Stimulated activated CD8-positive, alpha-beta memory T cell treated with anti-CD3 and anti-CD28 coated beads, Interleukin-7, amount 100 ng/mL, for 4 hours (primary cell): ENCODE results near the gene ALKBH2.
"Not testable (repeated sequence)": the region's sequence is repeated elsewhere in the genome, so short reads cannot be mapped to it uniquely, and the experiment has no call there.

ENCODE experiments used
- DNase-seq, 2 donors: peaks; one replicate each; pipeline ENCODE4 v3.0.0-alpha.2; 2020; ENCODE audit warnings: low read depth in 2 of 2

Gene ALKBH2

DNA sequence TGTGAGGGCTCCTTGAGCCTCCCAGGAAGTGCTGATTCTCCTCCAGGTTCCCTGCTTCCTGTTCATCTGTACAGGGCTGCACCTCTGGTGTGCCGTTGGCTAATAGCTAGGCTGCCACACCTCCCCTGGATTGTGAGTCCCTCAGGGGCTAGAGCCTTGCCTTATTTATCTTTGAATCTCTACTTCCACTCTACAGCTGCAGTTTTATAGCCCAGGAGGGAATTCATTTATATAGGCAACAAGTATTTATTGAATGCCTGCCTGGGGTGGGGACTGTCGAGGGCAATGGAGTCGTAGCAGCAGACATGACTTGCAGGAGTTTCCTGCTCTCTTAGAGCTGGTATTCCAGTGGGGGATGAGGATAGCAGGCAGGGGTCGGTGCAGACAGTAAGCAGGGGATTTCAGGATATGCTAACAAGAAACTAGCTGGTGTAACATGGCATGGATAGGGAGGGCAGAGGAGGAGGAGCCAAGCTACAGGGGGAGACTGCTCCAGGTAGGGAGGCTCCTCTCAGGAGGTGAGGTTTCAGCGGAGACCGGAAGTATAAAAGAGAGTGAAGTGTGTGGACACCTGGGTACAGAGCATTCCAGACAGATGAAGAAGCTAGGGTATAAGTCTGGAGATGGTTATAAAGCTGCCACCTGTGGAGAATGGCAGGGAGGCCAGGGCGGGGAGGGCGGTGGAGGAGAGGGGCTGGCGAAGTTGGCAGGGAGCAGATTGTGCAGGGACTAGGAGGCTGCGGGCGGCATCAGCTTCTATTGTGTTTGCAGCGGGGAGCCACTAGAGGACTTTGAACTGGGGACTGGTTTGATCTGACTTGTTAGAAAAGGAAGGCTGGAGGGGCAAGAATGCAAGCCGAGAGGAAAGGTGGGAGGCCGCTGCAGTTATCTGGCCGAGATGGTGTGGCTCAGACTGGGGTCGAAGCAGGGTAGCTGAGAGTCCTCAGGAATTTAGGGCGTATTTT, 23.7 kb downstream of the ALKBH2 start:
- no peak for DNase-seq

DNA sequence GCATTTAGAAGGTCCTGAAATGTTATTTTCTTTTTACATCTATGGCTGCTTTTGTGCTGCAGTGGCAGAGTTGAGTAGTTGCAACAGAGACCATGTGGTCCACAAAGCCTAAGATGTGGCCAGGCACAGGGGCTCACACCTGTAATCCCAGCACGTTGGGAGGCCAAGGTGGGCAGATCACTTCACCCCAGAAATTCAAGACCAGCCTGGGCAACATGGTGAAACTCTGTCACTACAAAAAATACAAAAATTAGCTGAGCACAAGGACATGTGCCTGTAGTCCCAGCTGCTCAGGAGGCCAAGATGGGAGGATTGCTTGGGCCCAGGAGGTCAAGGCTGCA, 27.4 kb downstream of the ALKBH2 start:
- no peak for DNase-seq

DNA sequence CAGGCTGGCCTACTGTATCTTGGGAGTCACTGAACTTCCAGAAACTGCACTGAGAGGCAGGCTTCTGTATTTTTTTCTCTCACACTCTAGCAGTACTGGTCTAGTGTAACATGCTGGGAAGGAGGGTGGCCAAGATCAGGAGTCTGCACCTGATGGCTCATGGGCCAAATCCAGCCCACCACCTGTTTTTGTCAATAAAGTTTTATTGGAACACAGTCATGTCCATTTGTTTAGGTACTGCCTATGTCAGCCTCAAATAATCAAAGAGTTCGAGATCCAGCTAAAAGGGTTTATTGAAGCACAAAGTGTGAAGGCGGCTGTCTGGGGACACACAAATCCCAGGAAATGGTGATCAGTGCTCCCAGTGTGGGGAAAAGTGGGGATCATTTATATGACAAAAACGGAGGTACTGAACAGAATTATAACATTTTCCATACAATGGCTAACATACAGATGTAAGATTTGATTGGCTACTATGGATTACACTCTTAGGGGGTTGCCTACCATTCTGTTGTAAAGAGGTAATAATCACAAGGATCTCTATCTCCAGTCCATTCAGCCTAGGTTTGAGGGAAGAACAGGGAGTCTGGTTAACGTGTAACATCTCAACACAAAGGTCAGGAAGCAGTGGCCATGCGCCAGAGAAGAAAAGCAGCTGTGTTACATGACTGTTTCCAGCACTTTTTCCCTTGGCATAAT, 28.0 kb downstream of the ALKBH2 start:
- no peak for DNase-seq

DNA sequence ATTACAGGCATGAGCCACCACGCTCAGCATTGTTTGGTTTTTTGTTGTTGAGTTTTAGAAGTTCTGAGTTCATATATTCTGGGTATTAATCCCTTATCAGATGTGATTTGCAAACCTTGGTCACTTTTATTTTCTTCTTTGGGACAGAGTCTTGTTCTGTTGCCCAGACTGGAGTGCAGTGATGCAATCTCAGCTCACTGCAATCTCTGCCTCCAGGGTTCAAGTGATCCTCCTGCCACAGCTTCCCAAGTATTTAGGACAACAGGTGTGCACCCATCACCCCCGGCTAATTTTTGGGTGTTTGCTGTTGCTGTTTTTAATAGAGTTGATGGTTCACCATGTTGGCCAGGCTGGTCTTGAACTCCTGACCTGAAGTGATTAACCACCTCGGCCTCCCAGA, 29.1 kb downstream of the ALKBH2 start:
- no peak for DNase-seq

DNA sequence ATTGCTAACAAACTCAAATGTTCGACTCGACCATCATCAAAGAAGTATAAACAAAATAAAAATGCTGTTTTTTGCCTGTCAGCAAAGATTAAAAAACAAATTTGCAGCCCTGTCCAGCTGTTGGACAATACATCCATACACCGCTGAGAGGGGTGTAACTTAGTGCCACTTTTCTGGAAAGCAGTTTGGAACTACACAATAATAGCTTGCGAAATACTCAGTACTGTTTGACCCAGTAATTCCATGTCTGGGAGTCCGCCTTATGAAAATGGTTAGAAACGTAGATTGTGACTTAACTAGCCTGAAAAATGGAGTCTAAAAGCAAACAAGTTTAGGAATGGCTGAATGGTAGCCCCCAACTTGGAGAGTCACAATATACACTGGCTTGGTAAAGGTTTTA, 34.5 kb downstream of the ALKBH2 start:
- DNase-seq = no peak

DNA sequence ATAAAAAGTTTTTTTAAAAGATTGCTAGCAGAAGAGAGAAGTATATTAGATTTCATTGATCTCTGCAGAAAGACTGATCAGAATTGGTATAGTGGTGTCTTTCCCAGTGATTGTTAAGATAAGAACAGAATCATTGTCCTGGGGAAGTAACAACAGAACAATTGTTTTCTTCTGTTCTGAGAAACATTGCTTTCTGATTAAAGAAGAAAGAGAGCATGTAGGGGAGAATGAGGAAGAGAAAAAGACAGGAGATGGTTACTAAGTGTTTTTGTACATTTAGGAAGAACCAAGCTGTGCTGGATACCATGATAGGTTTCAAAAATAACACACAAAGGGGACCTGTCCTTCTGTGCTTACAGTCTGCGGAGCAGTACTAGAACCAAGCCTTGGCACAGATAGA, 35.9 kb downstream of the ALKBH2 start:
- no peak for DNase-seq

DNA sequence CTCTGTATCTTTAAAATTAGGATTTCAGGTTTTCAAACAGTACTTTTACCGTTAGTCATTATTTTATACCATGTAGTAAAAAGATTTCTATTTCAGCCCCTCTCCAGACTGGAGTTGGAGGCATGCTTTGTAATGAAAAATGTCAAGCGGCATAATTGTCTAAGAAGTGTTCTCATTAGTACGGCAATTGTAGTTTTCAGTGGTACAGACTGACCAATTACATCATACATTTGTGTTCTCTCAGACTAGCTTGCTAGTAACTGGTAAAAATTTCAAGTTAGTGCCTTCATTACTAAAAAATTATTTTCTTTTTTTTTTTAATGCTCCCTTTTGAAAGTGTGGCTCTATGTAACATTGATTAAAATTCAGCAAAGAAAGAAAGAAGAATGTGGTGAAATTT, 36.4 kb downstream of the ALKBH2 start:
- DNase-seq = no peak

DNA sequence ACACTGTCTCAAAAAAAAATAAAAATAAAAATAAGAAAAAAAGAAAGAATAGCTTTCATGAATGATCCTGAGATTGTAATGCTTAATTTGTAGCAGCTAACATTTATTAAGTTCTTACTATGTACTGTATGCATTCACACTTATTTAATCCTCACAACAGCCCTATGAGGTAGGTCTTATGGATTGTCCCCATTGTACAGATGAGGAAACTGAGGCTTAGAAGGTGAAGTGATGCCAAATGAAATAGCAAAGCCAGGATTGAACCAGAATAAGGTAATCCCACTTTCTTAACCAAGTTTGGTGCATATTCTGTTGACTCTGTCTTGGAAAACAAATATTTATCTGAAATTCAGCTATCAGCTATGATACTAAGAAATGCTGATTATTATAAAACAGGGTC, 38.8 kb downstream of the ALKBH2 start:
- no peak for DNase-seq

DNA sequence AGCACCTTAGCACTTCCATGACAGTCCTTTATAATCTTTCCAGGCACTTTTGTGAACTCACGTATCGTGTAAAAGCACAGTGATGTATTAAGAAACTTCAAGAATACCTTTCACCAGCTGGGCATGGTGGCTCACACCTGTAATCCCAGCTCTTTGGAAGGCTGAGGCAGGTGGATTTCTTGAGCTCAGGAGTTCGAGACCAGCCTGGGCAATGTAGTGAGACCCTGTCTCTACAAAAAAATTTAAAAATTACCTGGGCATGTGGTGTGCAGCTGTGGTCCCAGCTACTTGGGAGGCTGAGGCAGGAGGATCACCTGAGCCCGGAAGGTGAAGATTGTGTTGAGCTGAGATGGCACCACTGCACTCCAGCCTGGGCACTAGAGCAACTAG, 39.2 kb downstream of the ALKBH2 start:
- not testable (repeated sequence) for DNase-seq

DNA sequence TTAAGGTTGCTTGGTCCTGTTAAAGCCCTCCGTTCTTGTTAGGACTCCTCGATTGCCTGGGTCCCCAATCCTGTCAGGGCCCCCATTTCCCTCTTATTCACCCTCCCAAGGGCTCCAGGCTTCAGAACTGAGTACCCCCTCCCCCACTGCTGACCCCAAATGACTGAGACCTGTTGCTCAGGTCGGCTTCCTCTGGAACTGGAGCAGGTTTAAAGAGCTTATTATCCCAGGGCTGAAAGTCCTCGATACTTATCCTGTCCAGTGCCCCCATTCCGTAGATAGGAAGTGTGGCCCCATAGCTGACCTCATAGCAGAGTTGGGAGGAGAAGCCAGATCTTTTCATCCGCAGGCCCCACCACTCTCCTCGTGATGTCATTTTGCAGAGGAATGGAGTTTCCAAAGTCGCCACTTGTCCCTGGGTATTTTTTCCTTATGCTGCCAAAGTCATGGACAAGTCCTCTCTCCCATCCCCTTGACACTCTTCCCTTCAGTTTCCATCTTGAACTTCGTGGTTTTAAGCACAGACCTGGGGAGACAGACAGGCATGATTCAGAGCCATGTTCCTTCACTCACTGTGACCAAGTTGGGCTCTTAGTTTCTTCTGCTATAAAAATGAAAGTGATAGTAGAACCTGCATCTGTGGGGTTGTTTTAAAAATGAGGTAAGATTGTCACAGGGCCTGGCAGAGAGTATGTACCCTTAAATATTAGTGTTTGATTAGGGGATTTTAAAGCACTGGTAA, 39.7 kb downstream of the ALKBH2 start:
- DNase-seq = no peak

DNA sequence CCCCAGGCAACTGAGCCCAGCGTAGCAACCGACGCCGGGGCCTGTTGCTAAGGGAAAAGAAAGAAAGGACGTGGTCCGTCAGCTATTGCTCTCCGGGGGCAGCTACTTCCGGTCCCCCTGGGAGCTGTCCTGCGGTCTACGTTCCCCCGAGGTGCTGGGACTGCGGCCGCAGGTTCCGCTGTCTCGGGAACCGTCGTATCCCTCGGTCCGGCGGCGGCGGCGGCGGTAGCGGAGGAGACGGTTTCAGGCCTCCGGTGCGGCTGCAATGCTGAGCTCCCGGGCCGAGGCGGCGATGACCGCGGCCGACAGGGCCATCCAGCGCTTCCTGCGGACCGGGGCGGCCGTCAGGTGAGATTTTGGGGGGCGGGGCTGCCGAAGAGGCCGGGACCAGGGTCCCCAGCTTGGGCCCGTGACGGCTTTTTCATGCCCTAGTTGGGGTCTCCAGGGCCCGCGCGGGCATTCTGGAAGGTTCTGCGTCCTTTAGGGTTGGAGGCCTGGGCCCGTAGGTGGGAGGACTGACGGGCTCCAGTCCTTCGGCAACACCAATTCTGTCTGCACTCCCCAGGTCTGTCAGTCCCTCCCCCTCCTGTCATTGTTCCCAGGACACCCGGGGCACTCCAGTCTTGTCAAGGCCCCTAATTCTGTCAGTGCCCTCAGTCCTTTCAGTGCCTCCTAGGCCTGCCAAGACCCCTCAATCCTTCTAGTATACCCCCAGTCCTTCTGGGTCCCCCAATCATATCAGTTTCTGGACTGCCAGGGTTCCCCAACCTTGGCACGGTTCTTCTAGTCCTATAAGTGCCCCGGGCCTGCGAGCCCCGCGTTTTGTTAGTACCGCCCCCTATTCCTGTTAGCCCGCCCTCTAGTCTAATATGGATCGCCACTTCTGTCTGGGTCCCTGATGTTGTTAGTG, 40.6 kb downstream of the ALKBH2 start, which contains the start of gene USP30:
Gene USP30, plus strand, starts transcription at position 163 of the 910 bp plus-strand sequence. Its CDS starts 103 bp downstream, at position 266.
- peak; percentile 67 to 75 for DNase-seq

DNA sequence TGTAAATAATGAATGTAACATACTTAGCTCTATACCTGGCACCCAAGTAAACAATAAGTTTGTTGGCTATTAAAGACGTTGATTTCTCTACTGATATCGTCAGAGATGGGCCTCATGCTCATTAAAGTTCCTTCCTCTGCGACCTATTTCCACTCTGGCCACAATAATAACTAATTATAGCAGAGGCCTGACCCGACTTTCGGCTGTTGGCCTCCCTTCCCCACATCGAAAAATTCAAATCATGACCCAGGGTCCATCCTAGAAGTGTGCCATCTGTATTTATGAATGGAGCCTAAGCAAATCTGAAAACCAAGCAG, 41.2 kb downstream of the ALKBH2 start:
- DNase-seq = no peak

DNA sequence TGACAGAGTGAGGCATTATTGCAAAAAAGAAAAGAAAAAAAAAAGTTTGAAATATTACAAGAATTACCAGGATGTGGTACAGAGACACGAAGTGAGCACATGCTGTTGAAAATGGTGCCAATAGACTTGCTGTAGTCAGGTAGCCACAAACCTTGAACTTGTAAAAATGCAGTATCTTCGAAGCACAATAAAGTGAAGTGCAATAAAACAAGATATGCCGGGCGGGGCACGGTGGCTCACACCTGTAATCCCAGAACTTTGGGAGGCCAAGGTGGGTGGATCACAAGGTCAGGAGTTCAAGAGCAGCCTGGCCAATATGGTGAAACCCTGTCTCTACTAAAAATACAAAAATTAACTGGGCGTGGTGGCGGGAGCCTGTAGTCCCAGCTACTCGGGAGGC, 43.5 kb downstream of the ALKBH2 start:
- DNase-seq = not testable (repeated sequence)

DNA sequence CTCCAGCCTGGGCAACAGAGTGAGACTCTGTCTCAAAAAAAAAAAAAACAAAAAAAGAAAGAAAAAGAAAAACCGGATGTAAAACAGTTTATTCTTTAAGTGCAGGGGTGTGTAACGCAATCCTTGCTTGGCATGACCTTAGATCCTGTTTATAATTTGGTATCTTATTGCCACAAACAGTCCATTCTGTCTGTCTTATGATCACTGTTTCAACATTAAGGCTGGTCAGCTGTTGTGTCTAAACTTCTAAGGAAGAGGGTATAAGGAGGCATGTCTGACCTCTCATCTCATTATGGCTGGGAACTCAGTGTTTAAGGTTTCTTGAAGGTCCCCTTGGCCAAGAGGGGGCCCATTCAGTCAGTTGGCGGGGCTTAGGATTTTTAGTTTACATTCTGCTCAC, 44.6 kb downstream of the ALKBH2 start:
- DNase-seq = not testable (repeated sequence)

DNA sequence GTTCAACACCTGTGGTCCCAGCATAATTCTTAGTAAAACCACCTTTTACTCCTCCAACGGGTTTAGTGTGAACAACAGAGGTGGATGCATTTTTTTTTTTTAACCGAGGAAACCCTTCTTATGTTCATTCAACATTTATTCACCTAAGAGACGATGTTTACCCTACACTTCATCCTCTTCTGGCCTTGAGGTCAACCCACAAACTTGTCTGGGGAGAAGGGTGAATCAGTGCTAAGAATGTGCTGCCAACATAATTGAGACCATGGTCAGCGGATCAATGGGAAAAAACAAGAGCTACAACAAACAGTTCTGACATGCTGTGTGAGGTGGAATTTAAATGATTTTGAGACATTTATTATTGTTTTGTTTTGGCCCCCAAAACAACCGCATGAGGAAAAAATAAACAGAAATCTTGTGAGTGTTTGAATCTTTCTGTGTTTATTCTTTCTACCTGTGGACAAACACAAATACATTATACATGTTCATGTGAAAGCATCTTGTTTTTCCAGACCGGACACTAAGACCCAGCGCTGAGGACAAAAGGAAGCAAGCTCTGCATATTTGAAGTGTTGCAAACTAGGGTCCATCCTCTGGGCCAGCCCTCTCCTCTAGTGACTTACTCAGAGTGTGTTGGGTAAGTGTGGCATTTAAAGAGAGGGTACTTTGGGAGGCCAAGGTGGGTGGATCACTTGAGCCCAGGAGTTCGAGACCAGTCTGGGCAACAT, 46.0 kb downstream of the ALKBH2 start:
- no peak for DNase-seq

DNA sequence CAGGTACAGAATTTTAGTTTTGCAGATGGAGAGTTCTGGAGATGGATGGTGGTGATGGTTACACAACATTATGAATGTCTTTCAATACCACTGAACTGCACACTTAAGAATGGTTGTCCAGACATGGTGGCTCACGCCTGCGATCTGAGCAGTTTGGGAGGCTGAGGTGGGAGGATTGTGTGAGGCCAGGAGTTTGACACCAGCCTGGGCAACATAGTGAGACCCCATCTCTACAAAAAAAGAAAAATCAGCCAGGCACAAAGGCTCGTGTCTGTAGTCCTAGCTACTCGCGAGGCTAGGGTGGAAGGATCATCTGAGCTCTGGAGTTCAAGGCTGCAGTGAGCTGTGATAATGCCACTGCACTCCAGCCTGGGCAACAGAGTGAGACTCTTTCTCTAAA, 49.0 kb downstream of the ALKBH2 start:
- no peak for DNase-seq
